ENCODE measurements around the gene SMOC1.
"Not testable (repeated sequence)": the region's sequence is repeated elsewhere in the genome, so short reads cannot be mapped to it uniquely, and the experiment has no call there.

The SMOC1 gene

GRCh38 chr14:69896080-69896479 lies 16.9 kb downstream of the SMOC1 start:
- TF ChIP-seq POLR2A (IDR thresholded peaks at IDR 0.05; ENCODE audit: extremely low read depth, insufficient read length), result no peak
- DNase-seq (ENCODE audit: low read depth), result no peak
- no peak overlapping the region for H3K4me3 ChIP-seq (ENCODE audit: low read depth, low read length)

- H3K4me3 ChIP-seq (ENCODE audit: low read depth, low read length), result no peak overlapping the region
- no peak for DNase-seq (ENCODE audit: low read depth)
- TF ChIP-seq MAX (IDR thresholded peaks at IDR 0.05; ENCODE audit: low read depth, low read length), result no peak
- no peak for TF ChIP-seq POLR2A (IDR thresholded peaks at IDR 0.05; ENCODE audit: extremely low read depth, insufficient read length)
- no peak for TF ChIP-seq MYC (IDR thresholded peaks at IDR 0.05; ENCODE audit: low read depth, low read length)
- TF ChIP-seq CTCF (IDR thresholded peaks at IDR 0.05; ENCODE audit: low read depth, low read length), result no peak
Measured at GRCh38 chr14:69896972-69897371, 17.8 kb downstream of the SMOC1 start.

GRCh38 chr14:69900603-69901002 lies 21.4 kb downstream of the SMOC1 start:
- no peak overlapping the region for H3K4me3 ChIP-seq (ENCODE audit: low read depth, low read length)
- TF ChIP-seq CTCF (IDR thresholded peaks at IDR 0.05; ENCODE audit: low read depth, low read length), result no peak
- no peak for TF ChIP-seq MYC (IDR thresholded peaks at IDR 0.05; ENCODE audit: low read depth, low read length)
- TF ChIP-seq POLR2A (IDR thresholded peaks at IDR 0.05; ENCODE audit: extremely low read depth, insufficient read length), result no peak
- no peak for TF ChIP-seq MAX (IDR thresholded peaks at IDR 0.05; ENCODE audit: low read depth, low read length)
- DNase-seq (ENCODE audit: low read depth), result no peak

GRCh38 chr14:69901113-69901951 lies 22.1 kb downstream of the SMOC1 start:
- TF ChIP-seq CTCF (IDR thresholded peaks at IDR 0.05; ENCODE audit: low read depth, low read length) (no peak), POLR2A (IDR thresholded peaks at IDR 0.05; ENCODE audit: extremely low read depth, insufficient read length) (no peak), MAX (IDR thresholded peaks at IDR 0.05; ENCODE audit: low read depth, low read length) (no peak), MYC (IDR thresholded peaks at IDR 0.05; ENCODE audit: low read depth, low read length) (no peak)
- no peak for DNase-seq (ENCODE audit: low read depth)
- H3K4me3 ChIP-seq (ENCODE audit: low read depth, low read length), result no peak overlapping the region

- not testable (repeated sequence) for DNase-seq (ENCODE audit: low read depth); H3K4me3 ChIP-seq (ENCODE audit: low read depth, low read length)
Measured at GRCh38 chr14:69903046-69903445, 23.8 kb downstream of the SMOC1 start.

GRCh38 chr14:69904246-69904645 lies 25.0 kb downstream of the SMOC1 start:
- no peak overlapping the region for H3K4me3 ChIP-seq (ENCODE audit: low read depth, low read length)
- TF ChIP-seq CTCF (IDR thresholded peaks at IDR 0.05; ENCODE audit: low read depth, low read length), result no peak
- TF ChIP-seq MAX (IDR thresholded peaks at IDR 0.05; ENCODE audit: low read depth, low read length), result no peak
- no peak for TF ChIP-seq MYC (IDR thresholded peaks at IDR 0.05; ENCODE audit: low read depth, low read length)
- no peak for TF ChIP-seq POLR2A (IDR thresholded peaks at IDR 0.05; ENCODE audit: extremely low read depth, insufficient read length)
- DNase-seq (ENCODE audit: low read depth), result no peak

- H3K4me3 ChIP-seq (ENCODE audit: low read depth, low read length), result no peak overlapping the region
- TF ChIP-seq POLR2A (IDR thresholded peaks at IDR 0.05; ENCODE audit: extremely low read depth, insufficient read length), result no peak
- no peak for TF ChIP-seq CTCF (IDR thresholded peaks at IDR 0.05; ENCODE audit: low read depth, low read length)
- no peak for TF ChIP-seq MAX (IDR thresholded peaks at IDR 0.05; ENCODE audit: low read depth, low read length)
- no peak for TF ChIP-seq MYC (IDR thresholded peaks at IDR 0.05; ENCODE audit: low read depth, low read length)
- DNase-seq (ENCODE audit: low read depth), result no peak
Measured at GRCh38 chr14:69906201-69906600, 27.0 kb downstream of the SMOC1 start.
